Sciatic nerve (tissue), 2 donors: Measurements from ENCODE around the gene SLIT2. TPM values are rescaled to one million over a fixed set of nuclear protein-coding genes. Genes with fewer than 3 reads are reported as not detected.

Experiments used
- ATAC-seq: fragments of 200-7000 bp; cut with Tn5 transposase; one replicate; pipeline ENCODE4 v1.9.1; 2020; ENCODE audit warnings: mild to moderate bottlenecking, moderate library complexity
- DNase-seq: peaks from one replicate; pipeline ENCODE4 v3.0.0-alpha.2; 2020; ENCODE audit warnings: low spot score
- intact Hi-C: fragments of 100-400 bp; cut with DNase I; formaldehyde crosslinking; loops from one replicate; pipeline ENCODE4 v1.14.2; 2022
- total RNA-seq: library from RNA; stranded (reverse); fragmentation: NEBNext Ultra II Directional; extraction: Animal tissue kit (Norgen Biotek cat#: 25700); gene quantifications from one replicate; pipeline ENCODE4 v1.2.1, GENCODE V29; 2021
- donor health status: DM: no; HTN: no; CAD: no.
- donor health status: DM: no; HTN: no; CAD: no.

Gene SLIT2
- total RNA-seq, result 159 TPM

GRCh38 chr4:20251796-20252655, at the start of gene SLIT2:
SLIT2 (plus strand) TSS chr4:20251905; CDS start chr4:20253816, 1,911 bp downstream.
- ATAC-seq (peak; percentile 84), DNase-seq (peak; percentile 91)
- intact Hi-C loops, result no loop called here

GRCh38 chr4:20203508-20203907, 48.2 kb upstream of the SLIT2 start:
- no peak for DNase-seq
- intact Hi-C loops, result no loop called here

GRCh38 chr4:20217521-20217920, 34.2 kb upstream of the SLIT2 start:
- ATAC-seq (no peak), DNase-seq (no peak)
- intact Hi-C loops, result no loop called here

More at GRCh38 chr4:20203508-20203907, 48.2 kb upstream of the SLIT2 start:
- ATAC-seq, result peak; percentile 70

GRCh38 chr4:20217951-20218350, 33.8 kb upstream of the SLIT2 start:
- intact Hi-C loops, result no loop called here
- ATAC-seq, result no peak
- no peak for DNase-seq

GRCh38 chr4:20219521-20219920, 32.2 kb upstream of the SLIT2 start:
- intact Hi-C loops, result no loop called here
- no peak for ATAC-seq
- DNase-seq, result no peak

GRCh38 chr4:20237894-20238537, 13.7 kb upstream of the SLIT2 start:
- intact Hi-C loops, result no loop called here
- DNase-seq (no peak), ATAC-seq (no peak)

GRCh38 chr4:20248155-20248558, 3.5 kb upstream of the SLIT2 start:
- peak; percentile 61 for ATAC-seq
- no peak for DNase-seq
- intact Hi-C loops, result no loop called here

- intact Hi-C loops, result no loop called here
- no peak for ATAC-seq
- no peak for DNase-seq
Observed at GRCh38 chr4:20249333-20249732, 2.4 kb upstream of the SLIT2 start.

- ATAC-seq (no peak), DNase-seq (no peak)
- intact Hi-C loops, result no loop called here
Observed at GRCh38 chr4:20251031-20251795, 492 bp upstream of the SLIT2 start.

GRCh38 chr4:20252656-20253282, 1.1 kb downstream of the SLIT2 start:
- intact Hi-C loops, result no loop called here
- DNase-seq, result peak; percentile 62

GRCh38 chr4:20253283-20253734, 1.6 kb downstream of the SLIT2 start:
- peak; percentile 52 for DNase-seq
- intact Hi-C loops, result no loop called here
- ATAC-seq, result no peak

More at GRCh38 chr4:20252656-20253282, 1.1 kb downstream of the SLIT2 start:
- ATAC-seq, result peak; percentile 34

GRCh38 chr4:20253735-20254409, 2.2 kb downstream of the SLIT2 start:
- DNase-seq (peak; percentile 64), ATAC-seq (peak; percentile 50)
- intact Hi-C loops, result no loop called here

GRCh38 chr4:20254511-20255250, 3.0 kb downstream of the SLIT2 start:
- DNase-seq (peak; percentile 66), ATAC-seq (peak; percentile 43)
- intact Hi-C loops, result no loop called here

- DNase-seq, result no peak
- ATAC-seq, result no peak
- intact Hi-C loops, result no loop called here
Observed at GRCh38 chr4:20255251-20255586, 3.5 kb downstream of the SLIT2 start.

- ATAC-seq (no peak), DNase-seq (no peak)
- intact Hi-C loops, result no loop called here
Observed at GRCh38 chr4:20255823-20256222, 4.1 kb downstream of the SLIT2 start.

GRCh38 chr4:20256381-20256881, 4.7 kb downstream of the SLIT2 start:
- intact Hi-C loops, result no loop called here

GRCh38 chr4:20259707-20260106, 8.0 kb downstream of the SLIT2 start:
- DNase-seq, result no peak
- ATAC-seq, result no peak
- intact Hi-C loops, result no loop called here

More at GRCh38 chr4:20256381-20256881, 4.7 kb downstream of the SLIT2 start:
- DNase-seq (no peak), ATAC-seq (no peak)

- intact Hi-C loops, result no loop called here
- ATAC-seq, result no peak
- DNase-seq, result no peak
Observed at GRCh38 chr4:20260821-20261220, 9.1 kb downstream of the SLIT2 start.
